ENCODE measurements around the gene OGG1. TPM values are rescaled to one million over a fixed set of nuclear protein-coding genes. Genes with fewer than 3 reads are reported as not detected.

Gene OGG1
- total RNA-seq, 3 donors from 2014 or later (not counting 1 experiment from before 2014, with no cell fraction given) = 33.4 to 52.1 (median 34.7) TPM

DNA sequence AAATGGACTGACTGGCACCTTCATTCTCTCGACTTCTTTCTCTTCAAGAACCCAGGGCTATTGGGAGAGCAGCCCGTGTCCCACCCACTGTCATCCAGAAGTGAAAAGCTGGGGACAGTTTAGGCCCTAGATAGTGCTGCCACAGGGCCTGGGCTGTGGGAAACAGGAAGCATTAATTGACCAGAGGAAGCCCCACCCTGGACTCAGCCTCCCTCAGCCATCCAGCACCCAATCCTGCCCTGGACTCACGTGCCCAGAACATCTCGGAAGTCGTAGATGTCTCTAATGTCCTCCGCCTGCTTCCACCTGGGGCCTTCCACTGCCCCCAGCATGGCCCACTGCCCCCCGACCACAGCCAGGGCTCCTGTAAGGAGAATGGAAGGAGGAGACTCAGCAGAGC is 17.7 kb downstream of the OGG1 start:
- H3K4me3 Mint-ChIP-seq = peak overlapping the region; percentile 50
- H3K27ac Mint-ChIP-seq = peak overlapping the region; percentile 3 to 84
- intact Hi-C loops (cut with micrococcal nuclease) = no loop called here

DNA sequence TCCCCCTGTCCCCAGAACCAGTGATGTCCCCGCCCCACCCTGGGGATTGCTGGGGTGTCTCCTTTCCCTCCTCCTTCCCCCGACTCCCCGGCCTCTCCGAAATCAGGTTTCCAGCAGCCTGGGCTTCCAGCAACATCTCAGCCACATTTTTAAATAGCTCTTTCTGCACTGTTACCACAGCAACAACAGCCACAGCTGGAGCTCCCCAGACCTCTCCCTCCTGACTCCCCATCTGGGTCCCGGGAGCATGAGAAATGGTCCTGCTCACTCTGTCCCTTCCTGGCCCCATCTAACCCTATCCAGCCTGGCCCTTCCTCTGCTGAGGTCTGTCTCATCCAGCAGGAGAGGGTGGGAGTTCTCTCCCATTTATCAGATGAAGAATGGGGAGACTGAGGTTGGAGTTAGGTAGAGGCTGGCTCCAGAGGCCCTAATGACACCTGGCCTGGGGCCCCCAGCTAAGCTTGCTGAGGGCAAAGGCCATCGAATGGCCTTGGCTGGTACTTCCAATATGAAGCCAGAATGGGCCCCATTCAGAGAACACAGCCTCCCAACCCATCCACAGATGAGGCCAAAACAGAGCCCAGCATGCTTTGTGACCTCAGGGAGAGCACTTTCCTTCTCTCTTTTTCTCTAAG is 18.5 kb downstream of the OGG1 start:
- 90% methylated on average over 6 of the region's 6 CpGs for WGBS (ENCODE audit: insufficient coverage)
- H3K27me3 Mint-ChIP-seq (ENCODE audit: low read depth in 2 of 2) = no peaks in the 10 kb centered on the region
- peaks cover 36% of the 10 kb centered on the region for H3K4me1 ChIP-seq (ENCODE audit: control insufficient read depth, insufficient read depth, low read length)
- H3K4me3 Mint-ChIP-seq = peak overlapping the region; percentile 50
- no peak overlapping the region for H3K27ac ChIP-seq (ENCODE audit: low read length)
- H3K4me1 Mint-ChIP-seq = peaks cover 35 to 49% of the 10 kb centered on the region in 2 donors
- H3K4me3 ChIP-seq (ENCODE audit: low read length) = no peak overlapping the region
- H3K9me3 ChIP-seq (ENCODE audit: control insufficient read depth, insufficient read depth, low read length) = no peaks in the 10 kb centered on the region
- ATAC-seq = no peak
- no peak for DNase-seq
- intact Hi-C loops (cut with micrococcal nuclease) = loop anchor here (2.0 kb wide), 1 partner anchor 17 kb away; no protein-coding TSS in a partner anchor
- H3K27me3 ChIP-seq (ENCODE audit: control insufficient read depth, insufficient read depth, low read length) = no peaks in the 10 kb centered on the region
- TF ChIP-seq, protein P1, sequence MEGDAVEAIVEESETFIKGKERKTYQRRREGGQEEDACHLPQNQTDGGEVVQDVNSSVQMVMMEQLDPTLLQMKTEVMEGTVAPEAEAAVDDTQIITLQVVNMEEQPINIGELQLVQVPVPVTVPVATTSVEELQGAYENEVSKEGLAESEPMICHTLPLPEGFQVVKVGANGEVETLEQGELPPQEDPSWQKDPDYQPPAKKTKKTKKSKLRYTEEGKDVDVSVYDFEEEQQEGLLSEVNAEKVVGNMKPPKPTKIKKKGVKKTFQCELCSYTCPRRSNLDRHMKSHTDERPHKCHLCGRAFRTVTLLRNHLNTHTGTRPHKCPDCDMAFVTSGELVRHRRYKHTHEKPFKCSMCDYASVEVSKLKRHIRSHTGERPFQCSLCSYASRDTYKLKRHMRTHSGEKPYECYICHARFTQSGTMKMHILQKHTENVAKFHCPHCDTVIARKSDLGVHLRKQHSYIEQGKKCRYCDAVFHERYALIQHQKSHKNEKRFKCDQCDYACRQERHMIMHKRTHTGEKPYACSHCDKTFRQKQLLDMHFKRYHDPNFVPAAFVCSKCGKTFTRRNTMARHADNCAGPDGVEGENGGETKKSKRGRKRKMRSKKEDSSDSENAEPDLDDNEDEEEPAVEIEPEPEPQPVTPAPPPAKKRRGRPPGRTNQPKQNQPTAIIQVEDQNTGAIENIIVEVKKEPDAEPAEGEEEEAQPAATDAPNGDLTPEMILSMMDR (IDR thresholded peaks at IDR 0.05) = no peak
- H3K9me3 Mint-ChIP-seq = no peaks in the 10 kb centered on the region
- no peaks in the 10 kb centered on the region for H3K36me3 Mint-ChIP-seq
- no peaks in the 10 kb centered on the region for H3K36me3 ChIP-seq (ENCODE audit: control insufficient read depth, insufficient read depth, low read length)
- H3K27ac Mint-ChIP-seq = peak overlapping the region; percentile 3 to 84

More for the DNA sequence above, 17.7 kb downstream of the OGG1 start:
- WGBS (ENCODE audit: insufficient coverage) = 79% methylated on average over 7 of the region's 7 CpGs
- no peak for ATAC-seq
- no peaks in the 10 kb centered on the region for H3K9me3 Mint-ChIP-seq
- no peak overlapping the region for H3K4me3 ChIP-seq (ENCODE audit: low read length)
- H3K27me3 ChIP-seq (ENCODE audit: control insufficient read depth, insufficient read depth, low read length) = no peaks in the 10 kb centered on the region
- DNase-seq = no peak
- peaks cover 33 to 49% of the 10 kb centered on the region in 2 donors for H3K4me1 Mint-ChIP-seq
- no peaks in the 10 kb centered on the region for H3K36me3 Mint-ChIP-seq
- H3K4me1 ChIP-seq (ENCODE audit: control insufficient read depth, insufficient read depth, low read length) = peaks cover 36% of the 10 kb centered on the region
- TF ChIP-seq, protein P1 (IDR thresholded peaks at IDR 0.05) = no peak
- no peaks in the 10 kb centered on the region for H3K9me3 ChIP-seq (ENCODE audit: control insufficient read depth, insufficient read depth, low read length)
- H3K27me3 Mint-ChIP-seq (ENCODE audit: low read depth in 2 of 2) = no peaks in the 10 kb centered on the region
- no peak overlapping the region for H3K27ac ChIP-seq (ENCODE audit: low read length)
- no peaks in the 10 kb centered on the region for H3K36me3 ChIP-seq (ENCODE audit: control insufficient read depth, insufficient read depth, low read length)

DNA sequence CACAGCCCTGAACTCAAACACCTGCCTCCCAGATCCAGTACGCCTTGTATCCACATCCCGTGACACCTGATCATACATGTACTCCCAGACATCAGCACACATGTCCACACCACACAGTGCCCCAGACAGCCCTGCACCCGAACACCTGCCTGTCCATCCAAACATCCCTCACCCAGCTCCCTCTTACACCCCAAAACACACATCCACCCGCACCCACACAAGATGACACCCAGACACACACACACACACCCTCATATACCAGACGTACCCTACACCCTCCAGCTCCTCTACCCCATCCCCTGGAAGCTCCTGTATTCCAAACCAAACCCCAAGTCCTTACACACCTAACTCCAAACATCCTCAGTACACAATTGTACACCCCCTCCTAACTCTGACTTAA is 19.3 kb downstream of the OGG1 start:
- H3K9me3 Mint-ChIP-seq = no peaks in the 10 kb centered on the region
- H3K27ac ChIP-seq (ENCODE audit: low read length) = no peak overlapping the region
- TF ChIP-seq, protein P1 (IDR thresholded peaks at IDR 0.05) = no peak

More for the DNA sequence above, 19.3 kb downstream of the OGG1 start:
- Mint-ChIP-seq H3K36me3 (no peaks in the 10 kb centered on the region), H3K4me1 (peaks cover 35 to 49% of the 10 kb centered on the region in 2 donors), H3K4me3 (peak overlapping the region; percentile 77), H3K27ac (peak overlapping the region in 1 of 2 donors; percentile 84), H3K27me3 (ENCODE audit: low read depth in 2 of 2) (no peaks in the 10 kb centered on the region)
- Histone ChIP-seq H3K4me3 (ENCODE audit: low read length) (peak overlapping the region; percentile 31), H3K9me3 (ENCODE audit: control insufficient read depth, insufficient read depth, low read length) (no peaks in the 10 kb centered on the region), H3K27me3 (ENCODE audit: control insufficient read depth, insufficient read depth, low read length) (no peaks in the 10 kb centered on the region), H3K4me1 (ENCODE audit: control insufficient read depth, insufficient read depth, low read length) (peaks cover 36% of the 10 kb centered on the region), H3K36me3 (ENCODE audit: control insufficient read depth, insufficient read depth, low read length) (no peaks in the 10 kb centered on the region)
- WGBS (ENCODE audit: insufficient coverage) = 86% methylated on average over 5 of the region's 5 CpGs
- DNase-seq (no peak), ATAC-seq (no peak)
- intact Hi-C loops (cut with micrococcal nuclease) = loop anchor here (2.0 kb wide), 1 partner anchor 18 kb away; no protein-coding TSS in a partner anchor
